WERI-Rb-1 (cell line): ENCODE data around the gene CADM1.

Experiments
- DNase-seq: peaks from one replicate; pipeline ENCODE4 v3.0.0-alpha.2; 2020
- H3K27ac ChIP-seq: fragments of 250-450 bp; sonication (Bioruptor Pico); 2 replicates; pipeline ENCODE4 v1.5.1; 2020; ENCODE audit warnings: mild to moderate bottlenecking, moderate library complexity
- H3K27me3 ChIP-seq: fragments of 250-450 bp; sonication (Bioruptor Pico); 2 replicates; pipeline ENCODE4 v1.5.1; 2021; ENCODE audit warnings: mild to moderate bottlenecking, low read depth, moderate library complexity; ENCODE audit not compliant: insufficient read depth, severe bottlenecking
- H3K36me3 ChIP-seq: fragments of 250-450 bp; sonication (Bioruptor Pico); 2 replicates; pipeline ENCODE4 v1.5.1; 2020; ENCODE audit warnings: mild to moderate bottlenecking, moderate library complexity
- H3K4me3 ChIP-seq: 2 replicates; pipeline ENCODE4 v1.5.1; 2011; ENCODE audit warnings: low read depth, mild to moderate bottlenecking, control low read depth, low read length
- H3K9me3 ChIP-seq: fragments of 250-450 bp; sonication (Bioruptor Pico); 2 replicates; pipeline ENCODE4 v1.5.1; 2021; ENCODE audit warnings: mild to moderate bottlenecking, moderate library complexity; ENCODE audit not compliant: severe bottlenecking
- CTCF ChIP-seq: IDR thresholded peaks from 2 replicates; pipeline ENCODE4 v1.5.1; 2011; ENCODE audit warnings: low read depth, mild to moderate bottlenecking, control low read depth, inconsistent platforms, low read length

CADM1 gene

DNA sequence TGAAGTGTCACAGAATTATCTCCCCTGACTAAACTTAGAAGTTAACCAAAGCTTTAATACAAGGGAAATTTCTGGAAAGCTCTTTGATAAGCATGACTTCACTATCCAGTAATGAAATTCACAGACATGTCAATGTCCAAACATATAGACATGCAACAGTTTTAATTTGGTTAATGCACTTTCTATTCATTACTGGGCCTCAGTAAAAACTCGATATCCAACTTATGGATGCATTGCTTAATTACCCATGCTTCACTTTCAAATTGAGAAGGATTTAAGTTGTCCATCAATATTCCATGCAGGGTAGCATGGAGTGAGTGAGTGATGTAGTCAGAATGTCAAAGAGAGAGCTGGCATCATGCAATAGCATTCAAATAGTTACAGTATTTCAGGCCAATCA lies 197.5 kb downstream of the CADM1 start:
- Histone ChIP-seq H3K4me3 (no peak overlapping the region), H3K27ac (no peak overlapping the region), H3K27me3 (no peaks in the 10 kb centered on the region), H3K9me3 (no peaks in the 10 kb centered on the region), H3K36me3 (no peaks in the 10 kb centered on the region)
- no peak for DNase-seq
- no peak for TF ChIP-seq CTCF

- Histone ChIP-seq H3K27me3 (no peaks in the 10 kb centered on the region), H3K9me3 (no peaks in the 10 kb centered on the region), H3K27ac (no peak overlapping the region), H3K4me3 (no peak overlapping the region), H3K36me3 (no peaks in the 10 kb centered on the region)
- TF ChIP-seq CTCF = no peak
- DNase-seq = no peak
Measured at GRCh38 chr11:115304774-115305472, 199.3 kb downstream of the CADM1 start.

DNA sequence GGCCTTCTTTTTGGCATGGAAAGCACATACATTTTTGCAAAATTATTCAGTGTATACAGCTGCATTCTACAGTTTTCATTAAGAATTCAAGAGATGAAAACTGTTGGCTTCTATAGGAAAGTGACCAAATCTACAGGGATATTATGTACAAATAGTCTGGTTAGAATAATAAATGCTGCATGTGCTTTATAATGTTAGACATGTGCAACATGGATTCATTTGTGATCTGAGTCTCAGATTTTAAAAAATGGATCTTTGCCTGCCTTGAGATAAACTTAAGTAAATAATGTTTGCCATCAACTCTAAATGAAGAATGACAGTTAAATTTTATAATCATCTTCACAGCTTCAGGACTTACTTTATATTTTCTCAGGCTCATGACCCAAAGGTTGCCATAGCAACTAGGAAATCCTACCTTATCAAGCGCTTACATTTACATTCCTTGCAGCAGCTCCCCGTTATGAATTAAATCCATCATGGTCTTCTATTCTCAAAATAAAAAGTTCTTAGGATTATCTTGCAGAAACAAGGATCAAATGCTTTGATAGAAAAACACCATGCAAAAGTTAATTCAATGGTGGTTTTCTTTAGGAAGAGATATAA lies 200.2 kb downstream of the CADM1 start:
- Histone ChIP-seq H3K27me3 (no peaks in the 10 kb centered on the region), H3K27ac (no peak overlapping the region), H3K36me3 (no peaks in the 10 kb centered on the region), H3K4me3 (no peak overlapping the region), H3K9me3 (no peaks in the 10 kb centered on the region)
- no peak for DNase-seq
- TF ChIP-seq CTCF = no peak

DNA sequence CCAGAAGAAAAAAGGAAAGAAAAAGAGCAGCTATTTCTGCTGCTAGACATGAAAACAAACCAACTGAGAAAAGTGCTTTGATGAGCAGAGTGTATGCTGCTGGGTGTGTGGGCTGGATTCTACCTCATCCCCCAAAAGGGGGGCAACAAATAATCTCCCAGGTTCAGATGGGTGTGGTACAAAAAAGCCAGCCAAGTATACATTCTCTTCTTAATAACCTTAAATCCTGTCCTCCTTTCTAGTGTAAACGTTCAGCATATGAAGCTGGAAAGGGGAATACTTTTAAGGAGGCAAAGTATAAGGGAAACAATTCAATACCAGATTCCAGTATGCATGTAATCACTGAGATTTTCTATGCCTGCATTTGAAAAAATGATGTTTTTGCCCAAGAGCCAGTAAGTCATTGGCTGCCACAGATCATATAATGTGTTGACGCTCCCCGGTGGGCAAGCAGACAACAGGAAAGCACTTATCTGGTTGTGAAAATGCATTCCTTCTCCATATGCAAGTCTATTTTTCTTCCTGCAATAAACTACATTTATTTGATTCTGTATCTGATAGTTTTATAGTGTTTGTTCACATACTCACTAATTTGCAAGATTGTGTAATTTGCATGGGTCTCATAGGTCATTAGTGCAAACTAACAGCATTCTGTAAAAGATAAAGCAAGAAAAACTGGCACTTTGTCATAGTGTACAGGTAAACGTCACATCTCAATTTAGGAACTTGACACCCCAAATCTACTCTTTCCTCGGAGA lies 201.1 kb downstream of the CADM1 start:
- DNase-seq = no peak
- Histone ChIP-seq H3K27ac (no peak overlapping the region), H3K27me3 (no peaks in the 10 kb centered on the region), H3K9me3 (no peaks in the 10 kb centered on the region), H3K36me3 (no peaks in the 10 kb centered on the region), H3K4me3 (no peak overlapping the region)
- TF ChIP-seq CTCF = no peak

- Histone ChIP-seq H3K36me3 (no peaks in the 10 kb centered on the region), H3K4me3 (no peak overlapping the region), H3K9me3 (no peaks in the 10 kb centered on the region), H3K27me3 (no peaks in the 10 kb centered on the region), H3K27ac (no peak overlapping the region)
- DNase-seq = no peak
- TF ChIP-seq CTCF = no peak
Measured at GRCh38 chr11:115300660-115301428, 203.4 kb downstream of the CADM1 start.
